Heart right ventricle (tissue), 16 donors: Measurements from ENCODE around the gene ZNF292. TPM values are rescaled to one million over a fixed set of nuclear protein-coding genes. Genes with fewer than 3 reads are reported as not detected.
"Not testable (repeated sequence)": the region's sequence is repeated elsewhere in the genome, so short reads cannot be mapped to it uniquely, and the experiment has no call there.

ENCODE experiments used
- ATAC-seq, 8 donors: fragments of 200-7000 bp; cut with Tn5 transposase; one replicate each; pipeline ENCODE4 v1.9.1; 2020; ENCODE audit warnings: mild to moderate bottlenecking in 8 of 8, moderate library complexity in 8 of 8, moderate number of reproducible peaks in 1 of 8
- DNase-seq, 2 donors: peaks; one replicate each; pipeline ENCODE4 v3.0.0-alpha.2; 2020
- H3K27ac ChIP-seq, 10 donors: fragments of 200-600 bp; sonication (generic) in 2 of 10; one replicate each; pipeline versions ENCODE4 v1.5.0 to v1.8.0; 2020 to 2022; ENCODE audit warnings: mild to moderate bottlenecking in 3 of 10
- H3K27me3 ChIP-seq, 7 donors: fragments of 200-600 bp; one replicate each; pipeline ENCODE4 v1.8.0; 2021 to 2022; ENCODE audit warnings: mild to moderate bottlenecking in 2 of 7
- H3K36me3 ChIP-seq, 9 donors: fragments of 200-600 bp; sonication (generic) in 1 of 9; one replicate each; pipeline versions ENCODE4 v1.5.0 to v1.8.0; 2020 to 2022; ENCODE audit warnings: mild to moderate bottlenecking in 2 of 9
- H3K4me1 ChIP-seq, 9 donors: fragments of 200-600 bp; sonication (generic) in 1 of 9; one replicate each; pipeline versions ENCODE4 v1.5.0 to v1.8.0; 2020 to 2022; ENCODE audit warnings: mild to moderate bottlenecking in 4 of 9
- H3K4me3 ChIP-seq, 10 donors: fragments of 200-600 bp; sonication (generic) in 2 of 10; one replicate each; pipeline versions ENCODE4 v1.5.0 to v1.8.0; 2020 to 2022; ENCODE audit warnings: mild to moderate bottlenecking in 7 of 10, moderate library complexity in 2 of 10
- H3K9me3 ChIP-seq, 11 donors: fragments of 200-600 bp in 10 of 11; sonication (generic) in 2 of 11; one replicate each; pipeline versions ENCODE4 v1.5.0 to v1.8.0; 2013 to 2022; ENCODE audit warnings: mild to moderate bottlenecking in 2 of 11, control low read depth in 1 of 11, moderate library complexity in 1 of 11
- WGBS, 2 donors: extraction: QIAGEN DNeasy Blood & Tissue Kit; methylation state at CpG; one replicate each; pipeline ENCODE4 v1.1.7; 2013; ENCODE audit warnings: inconsistent platforms in 1 of 2; 5-methylcytosine and 5-hydroxymethylcytosine counted together
- intact Hi-C, 10 donors: fragments of 100-400 bp; cut with DNase I; formaldehyde crosslinking; loops; one replicate each; pipeline versions ENCODE4 v1.11.1 to v1.14.2; 2022
- polyA plus RNA-seq, 2 donors: library from polyadenylated mRNA; stranded (reverse); fragments of 200-250 nt; gene quantifications; one replicate each; pipeline ENCODE4 v1.2.3, GENCODE V29; 2013
- total RNA-seq, 10 donors: library from RNA; stranded (reverse); fragmentation: NEBNext Ultra II Directional in 3 of 10; extraction: Animal tissue kit (Norgen Biotek cat#: 25700) in 3 of 10; gene quantifications; one replicate each; pipeline versions ENCODE4 v1.2.1 to v1.2.4, GENCODE V29; 2021 to 2023
- TF ChIP-seq, protein P1 (sequence below), 9 donors: fragments of 200-600 bp; sonication (generic) in 2 of 9; IDR thresholded peaks; one replicate each; pipeline versions ENCODE4 v1.5.0 to v1.8.0; 2021 to 2022; ENCODE audit warnings: antibody characterized with exemption in 9 of 9, mild to moderate bottlenecking in 5 of 9, moderate library complexity in 1 of 9
- donor health status: Arrhythmogenic right ventricular cardiomyopathy.
- donor health status: ischemic (EF 13 %, LVEDD 7.1; RV severe dilation, severe dysfunction).
- donor health status: healthy with polysubstance abuse.
- donor health status: DM: no; HTN: yes; CAD: no.
- donor health status: DM: no; HTN: no; CAD: no.
- donor health status: ischemic (EF 25% LVEDD 6.9; RV normal size, moderate dysfunction).
- donor health status: ischemic (EF 25% LVEDD 5.7; RV mildly dilated, moderate dysfunction).
- donor health status: healthy.
- donor health status: DM: yes; HTN: yes; CAD: no.
- donor health status: Ischemic cardiomyopathy.
- donor health status: ischemic (EF 35%, LVEDD 5.7; RV mildly dilated, moderate dysfunction).
- donor health status: nonischemic (EF 11% LVEDD 7.7; RV severe dilation, severe dysfunction).
- donor health status: DM: yes; HTN: yes; CAD: no.
- donor health status: PGD.
- donor health status: ischemic (EF 29% LVEDD 5.4; RV normal size, mild dysfunction).
- donor health status: nonischemic (EF 23%, LVEDD 6.1; RV moderate dilation, normal function).

ZNF292 gene
- total and polyA plus RNA-seq, 12 donors, result 1.9 to 38.2 (median 31.3) TPM

DNA sequence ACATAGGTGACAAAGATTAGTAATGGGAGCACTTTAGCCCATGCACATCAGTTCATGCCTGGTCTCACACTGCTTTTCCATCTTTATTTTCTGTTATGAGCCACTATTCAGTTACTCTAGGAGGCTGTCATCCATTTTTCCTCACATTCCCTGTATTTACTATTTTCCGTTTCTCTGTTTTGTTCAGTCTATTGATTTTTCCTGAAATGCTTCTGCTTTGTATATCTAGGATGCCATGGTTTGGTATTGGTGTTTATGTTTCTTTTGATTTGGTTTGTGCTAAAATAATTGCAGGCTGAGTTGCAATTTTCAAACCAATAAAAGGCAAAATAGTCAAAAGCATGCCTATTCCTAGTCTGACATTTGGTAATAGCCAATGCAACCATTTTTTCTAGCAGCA, 28.9 kb upstream of the ZNF292 start:
- Histone ChIP-seq H3K27me3 (peaks cover 0 to 32% (median 16%) of the 10 kb centered on the region in 7 donors), H3K27ac (no peak overlapping the region), H3K36me3 (no peaks in the 10 kb centered on the region), H3K9me3 (peaks cover 0 to 7% (median 0%) of the 10 kb centered on the region in 11 donors), H3K4me1 (no peaks in the 10 kb centered on the region), H3K4me3 (no peak overlapping the region)
- no peak for DNase-seq
- no peak for ATAC-seq
- WGBS, 2 donors, result 39 to 92% methylated on average over 1 of the region's 1 CpG
- TF ChIP-seq, protein P1, sequence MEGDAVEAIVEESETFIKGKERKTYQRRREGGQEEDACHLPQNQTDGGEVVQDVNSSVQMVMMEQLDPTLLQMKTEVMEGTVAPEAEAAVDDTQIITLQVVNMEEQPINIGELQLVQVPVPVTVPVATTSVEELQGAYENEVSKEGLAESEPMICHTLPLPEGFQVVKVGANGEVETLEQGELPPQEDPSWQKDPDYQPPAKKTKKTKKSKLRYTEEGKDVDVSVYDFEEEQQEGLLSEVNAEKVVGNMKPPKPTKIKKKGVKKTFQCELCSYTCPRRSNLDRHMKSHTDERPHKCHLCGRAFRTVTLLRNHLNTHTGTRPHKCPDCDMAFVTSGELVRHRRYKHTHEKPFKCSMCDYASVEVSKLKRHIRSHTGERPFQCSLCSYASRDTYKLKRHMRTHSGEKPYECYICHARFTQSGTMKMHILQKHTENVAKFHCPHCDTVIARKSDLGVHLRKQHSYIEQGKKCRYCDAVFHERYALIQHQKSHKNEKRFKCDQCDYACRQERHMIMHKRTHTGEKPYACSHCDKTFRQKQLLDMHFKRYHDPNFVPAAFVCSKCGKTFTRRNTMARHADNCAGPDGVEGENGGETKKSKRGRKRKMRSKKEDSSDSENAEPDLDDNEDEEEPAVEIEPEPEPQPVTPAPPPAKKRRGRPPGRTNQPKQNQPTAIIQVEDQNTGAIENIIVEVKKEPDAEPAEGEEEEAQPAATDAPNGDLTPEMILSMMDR (IDR thresholded peaks at IDR 0.05), result no peak
- intact Hi-C loops, result no loop called here

DNA sequence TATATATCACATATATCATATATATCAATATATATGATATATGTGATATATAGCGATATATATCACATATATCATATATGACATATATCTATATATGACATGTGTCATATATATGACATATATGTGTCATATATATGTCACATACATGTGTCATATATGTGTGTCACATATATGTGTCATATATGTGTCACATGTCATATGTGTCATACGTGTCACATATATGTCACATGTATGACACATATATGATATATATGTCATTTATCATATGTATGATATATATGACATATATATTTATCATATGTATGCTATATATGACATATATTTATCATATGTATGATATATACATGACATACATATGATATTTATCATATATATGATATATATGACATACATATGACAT, 27.6 kb upstream of the ZNF292 start:
- Histone ChIP-seq H3K4me3 (no peak overlapping the region), H3K4me1 (no peaks in the 10 kb centered on the region), H3K9me3 (peaks cover 0 to 9% (median 0%) of the 10 kb centered on the region in 11 donors), H3K27me3 (peaks cover 0 to 20% (median 9%) of the 10 kb centered on the region in 7 donors), H3K27ac (no peak overlapping the region), H3K36me3 (no peaks in the 10 kb centered on the region)
- ATAC-seq, result no peak
- no peak for DNase-seq
- TF ChIP-seq, protein P1 (IDR thresholded peaks at IDR 0.05), result no peak
- intact Hi-C loops, result no loop called here
- 86 to 88% methylated on average over 2 of the region's 2 CpGs for WGBS, 2 donors

DNA sequence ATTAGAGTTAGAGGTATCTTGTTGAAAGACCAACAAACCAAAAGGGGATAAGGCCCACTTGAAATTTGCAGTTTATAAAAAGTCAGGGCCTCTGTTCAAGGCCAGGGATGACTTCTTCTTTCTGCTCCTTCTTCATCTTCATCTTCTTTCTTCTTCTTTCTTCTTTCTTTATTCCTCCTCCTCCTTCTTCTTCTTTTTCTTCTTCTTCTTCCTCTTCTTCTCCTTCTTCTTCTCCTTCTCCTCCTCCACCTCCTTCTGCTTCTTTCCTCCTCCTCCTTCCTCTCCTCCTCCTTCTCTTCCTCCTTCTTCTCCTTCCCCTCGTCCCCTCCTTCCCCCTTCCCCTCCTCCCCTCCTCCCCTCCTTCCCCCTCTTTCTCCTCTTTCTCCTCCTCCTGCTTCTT, 18.4 kb upstream of the ZNF292 start:
- no peak overlapping the region for H3K27ac ChIP-seq
- no peak overlapping the region for H3K4me3 ChIP-seq
- peaks cover 0 to 5% (median 0%) of the 10 kb centered on the region in 11 donors for H3K9me3 ChIP-seq
- DNase-seq, result no peak
- H3K27me3 ChIP-seq, result peaks cover 0 to 8% (median 0%) of the 10 kb centered on the region in 7 donors
- intact Hi-C loops, result loop anchor here in 7 of 10 donors (5.0 to 10.0 kb wide), 4 partner anchors 98 to 110 kb away; no protein-coding TSS in a partner anchor
- ATAC-seq, result no peak
- no peaks in the 10 kb centered on the region for H3K4me1 ChIP-seq
- WGBS, 2 donors, result 44 to 56% methylated on average over 1 of the region's 1 CpG
- no peaks in the 10 kb centered on the region for H3K36me3 ChIP-seq
- TF ChIP-seq, protein P1 (IDR thresholded peaks at IDR 0.05), result no peak

DNA sequence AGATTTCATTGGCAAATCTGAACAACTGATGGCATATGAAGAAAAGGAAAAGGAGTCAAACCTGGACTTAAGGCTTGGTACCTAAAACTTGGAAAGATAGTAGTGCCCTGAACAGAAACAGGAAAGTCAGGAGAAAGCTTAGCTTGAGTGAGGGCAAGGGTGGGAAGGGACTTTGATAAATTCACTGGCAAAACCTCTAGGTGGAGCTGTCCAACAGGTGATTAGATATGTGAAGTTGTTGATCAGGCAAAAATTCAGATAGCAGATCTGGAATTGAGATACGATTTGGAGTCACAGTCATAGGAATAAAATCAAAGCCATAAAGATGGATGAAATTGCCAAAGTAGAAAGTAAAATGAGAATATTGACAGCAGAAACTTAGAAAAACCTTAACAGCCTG, 16.1 kb upstream of the ZNF292 start:
- peak in 1 of 2 donors; percentile 18 for DNase-seq
- WGBS, 2 donors, result 29 to 36% methylated on average over 1 of the region's 1 CpG
- H3K4me3 ChIP-seq, result no peak overlapping the region
- H3K27me3 ChIP-seq, result peaks cover 0 to 8% (median 0%) of the 10 kb centered on the region in 7 donors
- TF ChIP-seq, protein P1 (IDR thresholded peaks at IDR 0.05), result peak; percentile 49 to 81 (median 70)
- intact Hi-C loops, result loop anchor here in 9 of 10 donors (2.0 to 10.0 kb wide), 5 partner anchors 96 to 108 kb away; no protein-coding TSS in a partner anchor
- ATAC-seq, result peak in 3 of 8 donors; percentile 54 to 62 (median 57)
- no peak overlapping the region for H3K27ac ChIP-seq
- H3K9me3 ChIP-seq, result peaks cover 0 to 5% (median 0%) of the 10 kb centered on the region in 11 donors
- no peaks in the 10 kb centered on the region for H3K36me3 ChIP-seq
- no peaks in the 10 kb centered on the region for H3K4me1 ChIP-seq

DNA sequence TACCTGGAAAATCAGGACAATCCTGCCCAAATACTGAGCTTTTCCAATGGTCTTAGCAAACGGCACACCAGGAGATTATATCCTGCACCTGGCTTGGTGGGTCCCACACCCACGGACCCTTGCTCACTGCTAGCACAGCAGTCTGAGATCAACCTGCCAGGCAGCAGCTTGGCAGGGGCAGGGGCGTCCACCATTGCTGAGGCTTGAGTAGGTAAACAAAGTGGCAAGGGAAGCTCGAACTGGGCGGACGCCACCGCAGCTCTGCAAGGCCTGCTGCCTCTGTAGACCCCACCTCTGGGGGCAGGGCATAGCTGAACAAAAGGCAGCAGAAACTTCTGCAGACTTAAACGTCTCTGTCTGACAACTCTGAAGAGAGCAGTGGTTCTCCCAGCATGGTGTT, 15.4 kb upstream of the ZNF292 start:
- 92 to 94% methylated on average over 8 of the region's 8 CpGs for WGBS, 2 donors
- not testable (repeated sequence) for H3K27me3 ChIP-seq, H3K4me1 ChIP-seq, ATAC-seq, H3K4me3 ChIP-seq, DNase-seq, H3K9me3 ChIP-seq, H3K27ac ChIP-seq, H3K36me3 ChIP-seq
- intact Hi-C loops, result loop anchor here in 9 of 10 donors (2.0 to 10.0 kb wide), 6 partner anchors 95 to 175 kb away; no protein-coding TSS in a partner anchor
